Gastroesophageal sphincter (tissue), 4 donors: ENCODE measurements around the gene SLC24A5. TPM values are rescaled to one million over a fixed set of nuclear protein-coding genes. Genes with fewer than 3 reads are reported as not detected.

Source experiments
- ATAC-seq: fragments of 150-250 bp; one replicate; pipeline ENCODE4 v1.9.1; 2016; ENCODE audit warnings: mild to moderate bottlenecking, moderate library complexity
- H3K27ac ChIP-seq, 4 donors: fragments of 200-600 bp; sonication (generic) in 3 of 4; 1 replicate in 3 of 4; 2 replicates in 1 of 4; pipeline ENCODE4 v1.5.1; 2016 to 2019
- H3K27me3 ChIP-seq: fragments of 200-600 bp; sonication (generic); one replicate; pipeline ENCODE4 v1.5.1; 2019
- H3K36me3 ChIP-seq, 2 donors: fragments of 200-600 bp; sonication (generic); one replicate each; pipeline ENCODE4 v1.5.1; 2019; ENCODE audit warnings: control low read depth in 1 of 2
- H3K4me1 ChIP-seq, 3 donors: fragments of 200-600 bp; sonication (generic); 1 replicate in 2 of 3; 2 replicates in 1 of 3; pipeline ENCODE4 v1.5.1; 2016 to 2019; ENCODE audit warnings: control low read depth in 2 of 3
- H3K4me3 ChIP-seq, 2 donors: fragments of 200-600 bp; sonication (generic); one replicate each; pipeline ENCODE4 v1.5.1; 2019; ENCODE audit warnings: mild to moderate bottlenecking in 1 of 2, moderate library complexity in 1 of 2
- H3K9me3 ChIP-seq, 3 donors: fragments of 200-600 bp; sonication (generic); one replicate each; pipeline ENCODE4 v1.5.1; 2017 to 2019; ENCODE audit warnings: control low read depth in 2 of 3
- EP300 ChIP-seq: sonication (generic); formaldehyde crosslinking; IDR thresholded peaks from one replicate; pipeline ENCODE4 v1.6.1; 2017; ENCODE audit warnings: antibody characterized with exemption, mild to moderate bottlenecking
- POLR2A ChIP-seq, 2 donors: fragments of 450-650 bp; IDR thresholded peaks; one replicate each; pipeline ENCODE4 v1.6.1; 2017; ENCODE audit warnings: antibody characterized with exemption in 2 of 2, mild to moderate bottlenecking in 2 of 2, moderate library complexity in 1 of 2
- POLR2AphosphoS5 ChIP-seq: sonication (generic); formaldehyde crosslinking; IDR thresholded peaks from one replicate; pipeline ENCODE4 v1.6.1; 2017; ENCODE audit warnings: antibody characterized with exemption
- WGBS, 2 donors: methylation state at CpG; one replicate each; pipeline ENCODE4 v1.1.5; 2018; ENCODE audit warnings: low coverage in 1 of 2; 5-methylcytosine and 5-hydroxymethylcytosine counted together
- total RNA-seq, 4 donors: library from RNA; depleted of rRNA; stranded (reverse); fragments of >200 nt; gene quantifications; one replicate each; pipeline ENCODE4 v1.1.0, GENCODE V29; 2016
- TF ChIP-seq, protein P1 (sequence below), 4 experiments: fragments of 200-600 bp in 2 of 4; fragments of 450-650 bp in 2 of 4; sonication (generic) in 1 of 4; IDR thresholded peaks; one replicate each; pipeline ENCODE4 v1.5.1; 2017 to 2019; ENCODE audit warnings: antibody characterized with exemption in 4 of 4, mild to moderate bottlenecking in 2 of 4, moderate library complexity in 2 of 4

The SLC24A5 gene
- total RNA-seq, 4 donors from 2014 or later: not detected

DNA sequence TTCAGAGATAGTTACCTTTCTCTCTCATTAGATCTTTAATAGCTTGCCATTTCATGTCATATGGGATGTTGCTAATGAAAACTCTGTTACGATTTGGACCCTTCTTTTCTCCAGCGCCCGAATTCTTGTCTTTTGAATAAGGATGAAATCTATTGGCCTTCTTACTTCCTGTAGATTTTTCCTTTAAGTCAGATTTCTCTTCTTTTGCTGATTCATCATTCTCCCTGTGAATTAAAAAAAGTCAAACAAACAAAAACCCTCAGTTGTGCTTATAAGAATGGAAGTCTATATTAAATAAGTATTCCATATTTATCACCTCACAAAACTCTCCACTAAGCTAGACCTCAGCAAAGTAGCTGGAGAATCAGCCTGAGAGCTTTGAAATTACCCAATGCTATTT lies 47.8 kb downstream of the SLC24A5 start:
- Histone ChIP-seq H3K36me3 (peaks cover 0 to 19% of the 10 kb centered on the region in 2 donors), H3K4me3 (no peak overlapping the region), H3K27ac (no peak overlapping the region), H3K9me3 (no peaks in the 10 kb centered on the region), H3K4me1 (peaks cover 0 to 10% (median 0%) of the 10 kb centered on the region in 3 donors), H3K27me3 (no peaks in the 10 kb centered on the region)
- ATAC-seq: no peak
- WGBS, 2 donors: 53 to 62% methylated on average over 3 of the region's 3 CpGs
- TF ChIP-seq POLR2A (IDR thresholded peaks at IDR 0.05): no peak
- TF ChIP-seq, protein P1, sequence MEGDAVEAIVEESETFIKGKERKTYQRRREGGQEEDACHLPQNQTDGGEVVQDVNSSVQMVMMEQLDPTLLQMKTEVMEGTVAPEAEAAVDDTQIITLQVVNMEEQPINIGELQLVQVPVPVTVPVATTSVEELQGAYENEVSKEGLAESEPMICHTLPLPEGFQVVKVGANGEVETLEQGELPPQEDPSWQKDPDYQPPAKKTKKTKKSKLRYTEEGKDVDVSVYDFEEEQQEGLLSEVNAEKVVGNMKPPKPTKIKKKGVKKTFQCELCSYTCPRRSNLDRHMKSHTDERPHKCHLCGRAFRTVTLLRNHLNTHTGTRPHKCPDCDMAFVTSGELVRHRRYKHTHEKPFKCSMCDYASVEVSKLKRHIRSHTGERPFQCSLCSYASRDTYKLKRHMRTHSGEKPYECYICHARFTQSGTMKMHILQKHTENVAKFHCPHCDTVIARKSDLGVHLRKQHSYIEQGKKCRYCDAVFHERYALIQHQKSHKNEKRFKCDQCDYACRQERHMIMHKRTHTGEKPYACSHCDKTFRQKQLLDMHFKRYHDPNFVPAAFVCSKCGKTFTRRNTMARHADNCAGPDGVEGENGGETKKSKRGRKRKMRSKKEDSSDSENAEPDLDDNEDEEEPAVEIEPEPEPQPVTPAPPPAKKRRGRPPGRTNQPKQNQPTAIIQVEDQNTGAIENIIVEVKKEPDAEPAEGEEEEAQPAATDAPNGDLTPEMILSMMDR (IDR thresholded peaks at IDR 0.05): no peak
- TF ChIP-seq POLR2AphosphoS5: no peak
- TF ChIP-seq EP300: no peak

DNA sequence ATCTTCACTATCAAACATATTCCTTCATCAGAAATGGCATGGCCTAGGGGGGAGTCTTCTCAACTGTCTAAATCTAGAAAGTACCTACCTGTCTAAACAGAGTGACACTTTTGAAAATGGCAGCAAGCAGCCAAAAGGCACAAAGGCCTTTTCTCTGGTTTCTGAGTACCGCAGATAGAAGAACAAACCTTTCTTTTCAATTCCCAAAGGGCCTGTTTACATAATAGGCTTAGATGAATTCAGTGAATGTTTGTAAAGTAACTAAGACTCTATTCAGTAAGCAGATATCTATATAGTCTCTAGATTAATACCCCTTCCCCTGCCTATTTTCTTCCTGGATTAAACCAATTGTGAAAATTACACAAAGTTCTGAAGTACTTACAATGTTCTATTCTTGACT lies 50.2 kb downstream of the SLC24A5 start:
- WGBS, 2 donors: 77 to 85% methylated on average over 1 of the region's 1 CpG
- Histone ChIP-seq H3K9me3 (no peaks in the 10 kb centered on the region), H3K27me3 (no peaks in the 10 kb centered on the region), H3K4me1 (peaks cover 0 to 17% (median 0%) of the 10 kb centered on the region in 3 donors), H3K4me3 (no peak overlapping the region), H3K36me3 (no peaks in the 10 kb centered on the region), H3K27ac (no peak overlapping the region)
- no peak for ATAC-seq
- TF ChIP-seq POLR2A (IDR thresholded peaks at IDR 0.05): no peak
- TF ChIP-seq POLR2AphosphoS5: no peak
- TF ChIP-seq EP300: no peak
- TF ChIP-seq, protein P1 (IDR thresholded peaks at IDR 0.05): no peak

DNA sequence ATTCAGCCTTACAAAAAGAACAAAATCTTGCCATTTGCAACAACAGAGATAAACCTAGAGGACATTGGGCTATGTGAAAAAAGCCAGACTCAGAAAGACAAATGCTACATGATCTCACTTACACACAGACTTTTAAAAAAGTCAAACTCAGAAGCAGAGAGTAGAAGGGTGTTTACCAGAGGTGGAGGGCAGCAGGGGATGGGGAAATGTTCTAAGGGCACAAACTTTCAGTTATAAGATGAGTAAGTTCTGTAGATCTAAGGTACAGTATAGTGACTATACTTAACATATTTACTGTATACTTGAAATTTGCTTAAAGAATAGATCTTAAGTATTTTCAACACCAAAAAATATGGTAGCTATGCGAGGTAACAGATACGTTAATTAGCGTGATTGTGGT lies 54.3 kb downstream of the SLC24A5 start:
- Histone ChIP-seq H3K4me3 (no peak overlapping the region), H3K36me3 (no peaks in the 10 kb centered on the region), H3K27me3 (no peaks in the 10 kb centered on the region), H3K4me1 (peaks cover 0 to 30% (median 0%) of the 10 kb centered on the region in 3 donors), H3K9me3 (no peaks in the 10 kb centered on the region), H3K27ac (no peak overlapping the region)
- 93 to 96% methylated on average over 3 of the region's 3 CpGs for WGBS, 2 donors
- ATAC-seq: no peak
- TF ChIP-seq POLR2AphosphoS5 (no peak), EP300 (no peak), POLR2A (IDR thresholded peaks at IDR 0.05) (no peak)
- TF ChIP-seq, protein P1 (IDR thresholded peaks at IDR 0.05): no peak

DNA sequence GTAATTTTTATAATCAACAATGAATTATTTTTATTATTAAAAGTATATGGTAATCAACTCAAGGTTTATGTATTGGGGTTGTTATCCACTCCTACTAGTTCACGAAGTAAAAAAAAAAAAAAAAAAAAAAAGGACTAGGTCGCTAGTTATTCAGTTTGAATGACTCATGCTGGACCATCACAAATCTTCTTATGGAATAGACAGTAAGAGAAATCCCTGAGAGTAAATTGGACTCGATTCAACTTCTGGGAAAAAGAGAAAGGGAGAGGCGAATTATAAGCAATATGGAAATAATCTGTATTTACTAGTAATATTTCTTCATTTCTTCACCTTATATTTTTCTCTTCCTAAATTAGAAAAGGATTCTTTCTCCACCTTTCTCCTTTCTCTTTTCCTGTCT lies 55.3 kb downstream of the SLC24A5 start:
- H3K9me3 ChIP-seq: no peaks in the 10 kb centered on the region
- WGBS, 2 donors: 62 to 65% methylated on average over 4 of the region's 4 CpGs
- no peaks in the 10 kb centered on the region for H3K36me3 ChIP-seq
- H3K4me3 ChIP-seq: no peak overlapping the region
- no peaks in the 10 kb centered on the region for H3K27me3 ChIP-seq
- H3K4me1 ChIP-seq: peaks cover 0 to 24% (median 0%) of the 10 kb centered on the region in 3 donors
- no peak for ATAC-seq
- H3K27ac ChIP-seq: peak overlapping the region in 3 of 4 donors; percentile 90 to 98 (median 96)
- TF ChIP-seq POLR2AphosphoS5: no peak
- TF ChIP-seq, protein P1 (IDR thresholded peaks at IDR 0.05): no peak
- TF ChIP-seq EP300: no peak
- TF ChIP-seq POLR2A (IDR thresholded peaks at IDR 0.05): no peak

DNA sequence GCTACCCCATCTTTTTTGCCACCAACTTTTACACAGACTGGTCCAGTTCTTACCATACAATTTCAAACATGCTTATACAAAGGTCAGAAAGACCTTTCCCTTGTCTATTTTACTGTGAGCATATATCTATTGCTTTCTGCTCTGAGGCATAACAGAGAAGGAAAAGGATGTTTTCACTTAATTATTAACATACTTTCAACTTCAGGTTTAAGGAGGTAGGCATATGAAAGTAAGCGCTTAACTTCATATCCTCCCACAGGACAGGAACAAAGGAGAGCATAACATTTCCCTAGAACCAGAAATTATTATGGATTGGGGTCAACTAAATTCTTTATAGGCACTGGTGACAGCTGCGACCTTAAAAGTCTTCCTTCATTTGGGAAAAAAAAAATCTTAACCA lies 56.2 kb downstream of the SLC24A5 start:
- Histone ChIP-seq H3K4me3 (peak overlapping the region; percentile 76 to 91), H3K4me1 (peaks cover 0 to 24% (median 0%) of the 10 kb centered on the region in 3 donors), H3K27ac (peak overlapping the region; percentile 87 to 98 (median 93)), H3K36me3 (no peaks in the 10 kb centered on the region), H3K9me3 (no peaks in the 10 kb centered on the region), H3K27me3 (no peaks in the 10 kb centered on the region)
- no peak for ATAC-seq
- TF ChIP-seq EP300 (no peak), POLR2A (IDR thresholded peaks at IDR 0.05) (no peak), POLR2AphosphoS5 (no peak)
- TF ChIP-seq, protein P1 (IDR thresholded peaks at IDR 0.05): no peak
- WGBS, 2 donors: 49 to 79% methylated on average over 2 of the region's 2 CpGs
